ENCODE measurements around the gene PLXNC1.
"Not testable (repeated sequence)": the region's sequence is repeated elsewhere in the genome, so short reads cannot be mapped to it uniquely, and the experiment has no call there.

Gene PLXNC1

DNA sequence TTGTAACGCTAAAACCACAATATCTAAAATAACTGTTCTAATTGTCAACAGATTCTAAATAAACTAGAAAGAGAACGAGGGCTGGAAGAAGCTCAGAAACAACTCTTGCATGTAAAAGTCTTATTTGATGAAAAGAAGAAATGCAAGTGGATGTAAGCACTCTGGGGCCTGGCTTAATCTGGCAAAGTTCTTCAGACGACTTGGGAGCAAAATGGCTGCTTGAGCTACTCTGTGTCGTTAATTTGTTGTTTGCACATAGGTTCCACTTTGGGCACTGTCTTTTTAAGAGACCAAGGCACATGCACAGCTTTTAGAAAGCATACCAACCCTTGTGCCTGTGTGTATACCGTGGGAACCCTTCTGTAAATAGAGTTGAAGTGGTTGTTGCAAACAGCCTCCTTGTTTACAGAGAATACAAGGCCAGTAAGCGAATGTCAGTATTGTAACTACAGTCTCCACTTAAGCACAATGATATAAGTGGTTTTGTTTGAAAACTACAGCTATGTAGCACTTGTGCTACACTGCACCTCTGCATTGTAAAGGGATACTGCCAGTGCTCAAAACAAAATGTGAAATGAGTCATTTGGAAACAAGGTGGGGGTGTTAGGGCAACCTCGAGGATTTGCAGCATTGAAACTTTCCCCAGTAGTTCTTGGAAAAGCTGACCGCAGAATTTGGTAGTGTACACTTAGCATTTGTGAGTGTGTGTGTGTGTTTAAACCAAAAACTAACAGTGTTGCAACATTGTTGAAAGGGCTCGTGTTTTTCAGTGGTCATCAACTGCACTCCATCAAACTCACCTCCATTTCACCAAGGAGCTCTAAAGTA is 157.0 kb downstream of the PLXNC1 start:
- no peak for DNase-seq

DNA sequence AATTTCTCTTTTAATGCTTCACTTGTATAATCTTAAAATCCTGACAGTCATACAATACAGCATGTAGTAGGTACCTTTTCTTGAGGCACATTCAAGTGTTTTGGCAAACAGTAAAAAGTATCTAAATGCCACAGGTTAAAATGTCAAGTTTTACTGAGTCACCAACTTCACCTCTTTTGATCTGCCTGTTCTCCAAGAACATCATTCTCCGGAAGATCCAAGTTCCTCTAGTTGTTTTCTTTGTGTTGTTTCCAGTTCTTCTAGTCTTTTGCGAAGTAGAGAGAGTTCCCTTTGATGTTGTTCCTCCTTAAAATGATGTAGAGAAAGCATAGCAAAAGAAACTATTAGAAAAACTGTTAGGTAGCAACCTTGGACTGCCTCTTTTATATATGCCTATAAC is 160.2 kb downstream of the PLXNC1 start:
- no peak for DNase-seq

DNA sequence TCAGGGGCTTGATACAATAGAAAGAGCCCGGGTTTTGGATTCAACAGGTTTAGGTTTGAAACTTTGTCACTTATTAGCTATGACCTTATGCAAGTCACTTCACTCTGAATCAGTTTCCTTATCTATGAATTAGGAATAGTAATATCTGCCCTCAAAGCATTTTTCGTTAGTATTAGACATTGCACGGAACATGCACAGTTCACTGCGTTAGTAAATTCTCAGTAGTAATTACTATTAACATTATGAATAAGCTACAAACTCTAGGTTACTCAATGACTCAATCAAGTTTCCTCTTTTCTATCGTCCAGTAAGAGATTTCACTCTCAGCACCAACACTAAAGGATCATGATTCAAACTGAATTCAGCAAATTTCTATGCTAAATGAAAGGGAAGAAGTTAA is 161.0 kb downstream of the PLXNC1 start:
- no peak for DNase-seq

- no peak for DNase-seq
Observed at GRCh38 chr12:94312378-94312777, 164.0 kb downstream of the PLXNC1 start.

- not testable (repeated sequence) for DNase-seq
Observed at GRCh38 chr12:94316600-94316999, 168.2 kb downstream of the PLXNC1 start.

DNA sequence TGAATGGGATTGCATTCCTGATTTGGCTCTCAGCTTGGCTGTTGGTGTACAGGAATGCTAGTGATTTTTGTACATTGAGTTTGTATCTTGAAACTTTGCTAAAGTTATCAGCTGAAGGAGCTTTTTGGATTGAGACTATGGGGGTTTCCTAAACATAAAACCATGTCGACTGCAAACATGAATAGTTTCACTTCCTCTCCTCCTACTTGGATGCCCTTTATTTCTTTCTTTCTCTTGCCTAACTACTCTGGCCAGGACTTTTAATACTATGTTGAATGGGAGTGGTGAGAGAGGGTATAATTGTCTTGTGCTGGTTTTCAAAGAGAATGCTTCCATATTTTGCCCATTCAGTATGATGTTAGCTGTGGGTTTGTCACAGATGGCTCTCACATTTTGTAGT is 169.8 kb downstream of the PLXNC1 start:
- DNase-seq, result no peak

- DNase-seq, result no peak
Observed at GRCh38 chr12:94320109-94320508, 171.7 kb downstream of the PLXNC1 start.

GRCh38 chr12:94322346-94322745 is 174.0 kb downstream of the PLXNC1 start:
- no peak for DNase-seq

- no peak for DNase-seq
Observed at GRCh38 chr12:94326234-94326633, 177.9 kb downstream of the PLXNC1 start.

DNA sequence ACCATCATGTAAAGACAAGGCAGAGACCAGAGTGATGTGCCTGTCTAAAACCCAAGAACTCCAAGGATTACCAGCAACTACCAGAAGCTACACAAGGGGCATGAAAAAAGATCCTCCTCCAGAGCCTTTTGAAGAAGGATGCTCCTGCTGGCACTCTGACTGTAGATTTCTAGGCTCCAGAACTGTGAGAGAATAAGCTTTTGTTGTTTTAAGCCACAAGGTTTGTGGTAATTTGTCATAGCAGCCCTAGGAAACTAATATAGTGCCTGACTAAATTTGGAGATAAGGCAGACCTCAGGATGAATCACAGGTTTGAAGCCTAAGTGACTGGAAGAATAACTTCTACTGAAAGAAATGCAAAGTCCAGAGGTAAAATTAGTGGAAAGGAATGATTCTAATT is 178.3 kb downstream of the PLXNC1 start:
- DNase-seq, result no peak

DNA sequence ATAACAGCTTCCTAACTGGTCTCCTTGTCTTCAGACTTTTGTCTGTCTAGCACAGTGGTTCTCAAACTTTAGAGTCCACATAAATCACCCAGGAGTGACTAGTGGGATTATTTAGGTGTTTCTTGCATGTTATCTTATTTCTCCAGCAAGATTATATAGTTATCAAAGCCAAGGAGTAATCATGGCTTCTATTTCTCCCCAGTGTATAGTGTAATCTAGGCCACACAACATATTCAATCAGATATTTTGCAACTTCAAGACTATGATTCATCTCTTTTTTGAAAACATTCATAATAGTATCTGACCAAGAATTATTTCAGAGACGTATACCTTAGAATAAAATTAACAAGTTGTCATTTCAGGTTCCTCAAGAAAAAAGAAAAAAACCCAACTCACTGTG is 179.4 kb downstream of the PLXNC1 start:
- no peak for DNase-seq

- DNase-seq, result no peak
Observed at GRCh38 chr12:94329366-94329765, 181.0 kb downstream of the PLXNC1 start.

DNA sequence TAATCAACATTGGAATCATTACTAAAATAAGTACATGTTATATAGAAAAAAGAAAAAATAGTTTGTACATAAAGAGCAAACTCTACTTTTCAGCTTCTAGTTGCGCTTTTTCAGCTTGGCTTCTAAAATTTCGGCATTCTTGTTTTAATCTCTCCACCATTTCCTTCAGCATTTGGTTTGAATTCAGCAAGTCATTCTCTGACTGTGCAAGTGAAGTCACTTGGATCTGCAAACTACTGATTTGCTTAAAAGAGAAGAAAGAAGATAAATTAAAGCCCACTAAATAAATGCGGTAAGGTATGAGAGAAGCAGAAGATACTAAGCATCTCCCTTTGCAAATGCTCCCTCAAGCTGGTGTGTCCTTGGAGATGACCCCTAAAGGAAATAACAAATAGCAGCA is 185.0 kb downstream of the PLXNC1 start:
- DNase-seq, result no peak

DNA sequence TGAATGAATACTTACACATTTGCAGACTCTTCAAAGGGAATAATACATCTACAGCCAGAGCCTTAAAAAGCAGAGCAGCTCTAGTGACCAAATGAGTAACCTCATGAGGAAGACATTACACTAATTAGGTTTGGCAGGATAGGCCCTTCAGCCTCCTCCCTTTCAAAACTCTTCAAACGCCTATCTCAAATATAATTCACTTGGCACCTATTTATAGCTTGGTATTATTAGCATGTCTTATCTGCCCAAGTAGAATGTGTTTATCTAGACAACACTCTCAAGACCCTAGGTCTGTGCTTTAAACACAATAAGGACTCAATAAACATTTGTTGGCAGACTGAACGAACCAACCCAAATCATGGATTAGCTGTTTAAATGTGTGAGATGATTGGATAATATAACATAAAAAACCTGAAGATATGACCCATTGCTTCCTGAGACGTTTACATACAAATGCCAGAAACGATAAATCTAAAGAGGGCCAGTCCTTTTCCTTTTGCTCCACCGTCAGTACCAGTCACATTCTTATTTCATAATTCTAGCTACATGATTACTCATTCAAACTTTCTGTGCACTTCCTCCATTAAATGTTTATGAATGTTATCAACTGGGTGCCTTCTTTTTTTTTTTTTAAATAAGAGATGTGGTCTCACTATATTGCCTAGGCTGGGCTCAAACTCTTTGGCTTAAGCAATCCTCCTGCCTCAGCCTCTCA is 188.0 kb downstream of the PLXNC1 start:
- DNase-seq, result no peak

GRCh38 chr12:94338006-94338794 is 189.8 kb downstream of the PLXNC1 start:
- DNase-seq, result no peak

DNA sequence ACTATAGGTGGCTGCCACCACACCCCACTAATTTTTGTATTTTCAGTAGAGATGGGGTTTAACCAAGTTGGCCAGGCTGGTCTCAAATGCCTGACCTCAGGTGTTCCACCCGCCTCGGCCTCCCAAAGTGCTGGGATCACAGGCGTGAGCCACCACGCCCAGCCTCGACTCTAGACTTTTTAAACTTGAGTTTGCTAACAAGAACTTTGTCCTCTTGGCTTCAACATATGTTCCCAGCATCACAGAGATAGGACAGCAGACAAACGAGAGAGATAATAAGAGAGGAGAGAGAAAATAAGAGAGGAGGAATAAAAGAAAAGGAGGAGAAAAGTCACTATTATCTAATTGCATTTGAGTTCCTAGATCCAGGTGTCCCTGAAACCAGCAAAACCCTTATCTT is 192.2 kb downstream of the PLXNC1 start:
- no peak for DNase-seq

- no peak for DNase-seq
Observed at GRCh38 chr12:94353130-94353529, 204.8 kb downstream of the PLXNC1 start.
